NB4 (cell line): Measurements from ENCODE around the gene TRAF3IP3.
"Not testable (repeated sequence)": the region's sequence is repeated elsewhere in the genome, so short reads cannot be mapped to it uniquely, and the experiment has no call there.

ENCODE experiments used
- DNase-seq: peaks from one replicate; pipeline ENCODE4 v3.0.0; 2010; ENCODE audit warnings: low read depth
- H3K4me3 ChIP-seq: one replicate; pipeline ENCODE4 v1.5.1; 2011; ENCODE audit warnings: mild to moderate bottlenecking, low read depth, low read length, moderate library complexity
- CTCF ChIP-seq: IDR thresholded peaks from one replicate; pipeline ENCODE4 v1.5.1; 2012; ENCODE audit warnings: low read depth, low read length
- MYC ChIP-seq: IDR thresholded peaks from 2 replicates; pipeline ENCODE4 v1.6.1; 2011; ENCODE audit warnings: low read depth, low read length
- POLR2A ChIP-seq: IDR thresholded peaks from 2 replicates; pipeline ENCODE4 v1.6.1; 2011; ENCODE audit warnings: mild to moderate bottlenecking; ENCODE audit not compliant: insufficient read length; ENCODE audit errors: extremely low read depth
- TF ChIP-seq, protein P1 (sequence below): IDR thresholded peaks from 2 replicates; pipeline ENCODE4 v1.6.1; 2011; ENCODE audit warnings: low read depth, low read length

The TRAF3IP3 gene

DNA sequence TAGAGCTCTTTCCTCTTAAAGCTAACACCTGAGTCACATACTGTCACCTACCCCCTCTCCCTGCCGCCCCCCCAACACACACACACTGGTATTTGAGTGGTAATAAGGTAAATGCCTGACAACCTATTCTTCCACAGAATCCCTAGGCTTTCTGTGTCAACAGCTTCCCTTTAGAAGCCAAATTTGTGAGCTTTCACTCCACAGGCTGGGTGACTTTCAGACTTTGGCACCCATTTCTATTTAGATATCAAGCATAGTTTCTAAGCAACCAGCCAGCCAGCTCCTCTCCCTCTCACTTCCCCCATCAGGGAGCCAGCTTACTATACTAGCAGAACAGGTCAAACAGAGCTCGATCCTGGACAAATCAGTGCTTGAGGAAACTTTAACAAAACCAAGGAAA lies 31.7 kb downstream of the TRAF3IP3 start:
- no peak for DNase-seq

DNA sequence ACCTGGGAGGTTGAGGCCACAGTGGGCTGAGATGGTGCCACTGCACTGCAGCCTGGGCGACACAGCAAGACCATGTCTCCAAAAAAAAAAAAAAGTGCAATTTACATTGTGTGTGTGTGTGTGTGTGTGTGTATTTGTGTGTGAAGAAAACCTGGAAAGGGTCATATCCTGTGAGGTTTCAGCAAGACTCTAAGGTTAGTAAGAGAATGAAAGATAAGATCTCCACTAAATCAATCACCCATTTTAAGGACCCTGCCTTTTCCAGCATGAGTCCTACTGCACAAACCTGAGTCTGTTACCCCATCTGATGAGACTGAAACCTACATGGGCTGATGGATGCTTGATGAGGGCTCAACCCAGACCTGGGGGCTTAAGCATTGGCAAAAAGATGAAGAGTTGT lies 33.4 kb downstream of the TRAF3IP3 start:
- DNase-seq, result no peak
- TF ChIP-seq POLR2A (no peak), CTCF (no peak), MYC (no peak)
- TF ChIP-seq, protein P1, sequence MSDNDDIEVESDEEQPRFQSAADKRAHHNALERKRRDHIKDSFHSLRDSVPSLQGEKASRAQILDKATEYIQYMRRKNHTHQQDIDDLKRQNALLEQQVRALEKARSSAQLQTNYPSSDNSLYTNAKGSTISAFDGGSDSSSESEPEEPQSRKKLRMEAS, result no peak
- no peak overlapping the region for H3K4me3 ChIP-seq

More for the DNA sequence above, 31.7 kb downstream of the TRAF3IP3 start:
- TF ChIP-seq, protein P1, result no peak
- TF ChIP-seq MYC, result no peak
- no peak for TF ChIP-seq POLR2A
- no peak for TF ChIP-seq CTCF
- H3K4me3 ChIP-seq, result no peak overlapping the region

DNA sequence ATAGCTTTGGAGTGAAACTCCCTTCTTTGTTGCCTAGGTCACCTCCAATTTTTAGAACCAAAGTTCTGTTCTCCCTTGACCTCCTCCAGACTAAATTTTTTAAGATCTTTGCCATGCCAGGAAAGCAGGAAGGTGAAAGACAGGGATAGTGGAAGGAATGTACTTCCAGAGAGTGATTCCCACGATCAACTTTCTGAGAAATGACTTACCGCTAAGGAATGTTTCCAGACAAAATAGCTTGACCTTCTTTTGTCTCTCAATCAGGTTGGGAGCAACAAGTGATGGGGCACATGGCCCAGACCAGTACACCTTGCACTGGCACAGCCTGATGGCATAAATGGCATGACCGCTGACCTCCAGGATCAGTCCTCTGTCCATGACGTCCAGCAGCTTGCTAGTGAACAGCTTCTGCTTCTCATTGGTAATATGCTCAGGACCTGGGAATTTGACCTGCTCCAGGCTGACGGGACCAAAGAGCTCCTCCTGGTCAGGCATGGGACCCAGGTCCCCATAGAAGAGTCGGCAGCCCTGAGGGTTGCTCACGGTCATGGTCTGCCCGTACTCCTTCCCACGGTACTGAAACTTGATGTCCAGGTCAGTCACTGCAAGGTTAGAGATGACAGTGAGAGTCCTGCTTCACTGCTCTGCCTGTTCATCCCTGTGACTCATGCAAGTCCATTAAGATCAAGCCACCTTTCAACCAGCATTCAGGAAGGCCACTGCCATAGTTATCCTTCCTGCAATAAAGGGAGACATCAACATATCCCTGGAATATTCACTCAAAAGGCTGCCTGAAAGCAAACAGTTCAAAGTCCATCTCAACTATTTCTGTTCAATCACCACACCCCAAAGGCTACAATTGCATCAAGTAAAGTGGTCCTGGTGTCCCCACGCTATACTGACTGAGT lies 34.7 kb downstream of the TRAF3IP3 start:
- no peak for TF ChIP-seq POLR2A
- TF ChIP-seq MYC, result no peak
- no peak for TF ChIP-seq CTCF
- TF ChIP-seq, protein P1, result no peak
- DNase-seq, result no peak
- no peak overlapping the region for H3K4me3 ChIP-seq

GRCh38 chr1:209791920-209792319 lies 36.1 kb downstream of the TRAF3IP3 start:
- TF ChIP-seq, protein P1, result no peak
- no peak for TF ChIP-seq CTCF
- TF ChIP-seq MYC, result no peak
- TF ChIP-seq POLR2A, result no peak
- no peak overlapping the region for H3K4me3 ChIP-seq
- DNase-seq, result no peak

- not testable (repeated sequence) for H3K4me3 ChIP-seq, DNase-seq
Observed at GRCh38 chr1:209793711-209794110, 37.9 kb downstream of the TRAF3IP3 start.

GRCh38 chr1:209797978-209798639 lies 42.3 kb downstream of the TRAF3IP3 start:
- H3K4me3 ChIP-seq, result no peak overlapping the region
- peak; percentile 37 for DNase-seq
- TF ChIP-seq MYC (no peak), CTCF (no peak), POLR2A (no peak)
- TF ChIP-seq, protein P1, result no peak
